Measurements from ENCODE around the gene DSCAML1.

Gene DSCAML1

DNA sequence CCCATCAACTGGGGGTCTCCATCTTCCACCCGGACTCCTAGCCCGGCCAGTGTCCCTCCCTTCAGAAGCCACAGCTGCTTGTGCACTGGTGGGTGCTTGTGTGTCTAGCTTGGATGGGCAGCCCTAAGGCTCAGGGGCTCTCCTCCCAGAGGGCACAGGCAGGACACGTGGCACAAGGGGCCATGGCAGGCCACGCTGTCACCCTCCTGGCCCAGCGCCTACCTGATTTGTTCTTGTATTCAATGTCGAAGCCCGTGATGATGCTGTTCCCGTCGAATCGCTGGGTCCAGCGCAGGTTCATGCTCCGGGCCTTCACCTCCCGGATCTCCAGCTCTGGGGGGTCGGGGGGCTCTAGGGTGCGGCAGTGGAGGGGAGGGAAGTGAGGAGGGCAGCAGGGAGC lies 316.8 kb downstream of the DSCAML1 start:
- no peak for DNase-seq

DNA sequence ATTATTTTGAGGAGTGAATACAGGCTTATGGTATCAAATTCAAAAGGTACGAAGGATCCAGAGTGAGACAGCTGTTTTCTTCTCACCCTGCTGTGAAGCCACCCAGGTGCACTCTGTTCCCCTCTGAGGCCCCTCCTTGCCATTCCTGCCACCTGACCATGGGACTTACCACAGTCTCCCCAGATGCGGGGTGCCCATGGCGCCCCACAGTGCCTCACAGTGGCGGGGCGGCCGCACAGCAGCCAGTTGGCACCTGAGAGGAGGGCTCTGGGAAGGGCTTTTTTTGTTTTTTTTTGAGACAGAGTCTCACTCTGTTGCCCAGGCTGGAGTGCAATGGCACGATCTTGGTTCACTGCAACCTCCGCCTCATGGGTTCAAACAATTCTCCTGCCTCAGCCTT lies 317.6 kb downstream of the DSCAML1 start:
- DNase-seq = no peak

DNA sequence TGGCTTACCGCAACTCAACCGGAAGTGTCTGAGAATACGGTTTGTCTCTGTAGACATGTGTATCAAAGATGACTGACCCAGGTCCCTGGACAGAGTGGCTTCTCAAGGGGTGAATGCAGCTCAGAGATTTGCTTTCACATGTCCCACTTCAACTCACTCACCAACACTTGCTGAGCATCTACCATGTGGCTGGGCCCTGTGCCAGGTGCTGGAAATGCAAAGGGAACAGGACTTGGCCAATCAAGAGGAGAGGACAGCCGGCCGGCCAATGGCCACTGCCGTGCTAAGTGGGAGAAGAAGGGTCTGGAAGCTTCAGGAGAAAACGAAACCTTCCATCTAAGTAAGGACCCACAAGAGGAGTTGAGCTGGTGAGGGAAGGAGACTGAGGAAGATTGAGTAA lies 318.1 kb downstream of the DSCAML1 start:
- no peak for DNase-seq

DNA sequence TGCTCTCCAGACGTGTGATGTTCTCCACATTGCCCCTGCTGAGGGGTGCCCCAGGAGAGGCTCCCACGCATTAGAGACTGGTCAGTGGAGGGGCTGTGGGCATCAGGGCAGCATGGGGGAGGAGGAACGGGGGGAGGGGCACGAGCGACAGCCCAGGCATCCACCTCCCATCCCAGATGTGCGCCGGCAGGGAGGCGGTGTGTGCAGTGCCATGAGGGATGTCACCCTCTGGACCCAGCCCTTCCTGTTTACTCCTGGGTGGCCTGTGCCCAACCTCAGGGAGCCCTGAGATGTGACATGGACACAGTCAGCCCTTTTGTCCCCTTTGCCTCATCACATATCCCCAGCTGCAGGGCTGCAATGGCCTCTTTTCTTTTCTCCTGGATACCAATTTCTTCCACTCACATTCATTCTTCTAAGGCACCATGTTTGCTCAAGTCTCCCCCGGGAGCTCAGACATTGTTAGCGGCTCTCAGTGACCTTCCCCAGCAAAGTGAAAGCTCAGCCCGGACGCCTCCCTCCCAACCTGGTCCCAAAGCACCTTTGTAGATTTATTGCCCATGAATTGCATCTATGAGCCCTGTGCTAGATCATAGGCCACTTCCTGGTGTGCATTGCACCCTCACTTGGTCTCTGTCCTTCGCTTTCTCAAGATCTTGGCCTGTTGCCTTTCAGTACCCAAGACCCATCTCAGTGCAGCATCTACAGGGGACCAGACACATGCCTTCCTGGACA lies 318.7 kb downstream of the DSCAML1 start:
- DNase-seq = no peak

DNA sequence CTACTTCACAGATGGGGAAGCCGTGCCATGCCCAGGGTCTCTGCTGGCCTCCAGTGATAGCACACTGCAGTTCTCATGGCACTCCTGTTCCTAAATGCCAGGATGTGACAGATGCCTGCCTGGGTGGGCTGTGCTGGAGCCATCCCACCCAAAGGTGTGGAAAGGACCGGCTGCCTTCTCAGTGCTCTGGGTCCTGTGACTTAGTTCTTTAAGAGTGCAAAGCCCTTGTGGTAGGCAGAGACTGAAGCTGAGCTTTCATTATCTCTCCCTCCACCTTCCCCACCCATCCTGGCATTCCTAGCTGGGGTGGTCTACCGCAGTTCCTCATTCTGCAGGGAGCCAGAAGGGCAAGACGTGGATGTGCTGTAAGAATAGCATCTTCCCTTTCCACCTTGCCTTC lies 319.3 kb downstream of the DSCAML1 start:
- no peak for DNase-seq

DNA sequence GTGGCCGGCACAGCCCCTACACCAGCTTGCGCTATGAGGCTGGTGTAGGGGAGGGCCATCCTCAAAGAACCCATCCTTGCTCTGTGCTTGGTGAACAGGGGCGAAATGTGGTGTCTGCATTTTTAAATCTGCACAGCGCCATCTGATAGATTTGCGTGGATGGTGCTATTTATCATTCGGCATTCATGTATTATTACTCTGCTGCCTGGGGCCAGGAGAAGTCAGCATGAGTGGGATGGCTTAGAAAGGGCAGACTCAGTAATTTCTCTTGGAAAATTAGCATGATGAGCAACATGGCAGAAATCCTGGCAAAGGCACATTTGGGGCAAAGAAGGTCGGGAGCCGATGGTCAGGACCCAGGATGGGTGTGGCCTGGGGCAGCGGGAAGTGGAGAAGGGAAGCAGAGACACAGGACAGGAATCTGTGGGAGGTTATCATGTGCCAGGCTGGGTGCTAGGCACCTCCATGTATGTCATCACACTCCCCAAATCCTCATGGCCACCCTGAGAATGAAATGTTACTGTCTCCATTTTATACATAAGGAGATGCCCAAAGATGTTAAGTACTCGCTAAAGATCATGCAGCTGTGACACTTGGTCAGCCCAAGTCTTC lies 320.4 kb downstream of the DSCAML1 start:
- DNase-seq = no peak

DNA sequence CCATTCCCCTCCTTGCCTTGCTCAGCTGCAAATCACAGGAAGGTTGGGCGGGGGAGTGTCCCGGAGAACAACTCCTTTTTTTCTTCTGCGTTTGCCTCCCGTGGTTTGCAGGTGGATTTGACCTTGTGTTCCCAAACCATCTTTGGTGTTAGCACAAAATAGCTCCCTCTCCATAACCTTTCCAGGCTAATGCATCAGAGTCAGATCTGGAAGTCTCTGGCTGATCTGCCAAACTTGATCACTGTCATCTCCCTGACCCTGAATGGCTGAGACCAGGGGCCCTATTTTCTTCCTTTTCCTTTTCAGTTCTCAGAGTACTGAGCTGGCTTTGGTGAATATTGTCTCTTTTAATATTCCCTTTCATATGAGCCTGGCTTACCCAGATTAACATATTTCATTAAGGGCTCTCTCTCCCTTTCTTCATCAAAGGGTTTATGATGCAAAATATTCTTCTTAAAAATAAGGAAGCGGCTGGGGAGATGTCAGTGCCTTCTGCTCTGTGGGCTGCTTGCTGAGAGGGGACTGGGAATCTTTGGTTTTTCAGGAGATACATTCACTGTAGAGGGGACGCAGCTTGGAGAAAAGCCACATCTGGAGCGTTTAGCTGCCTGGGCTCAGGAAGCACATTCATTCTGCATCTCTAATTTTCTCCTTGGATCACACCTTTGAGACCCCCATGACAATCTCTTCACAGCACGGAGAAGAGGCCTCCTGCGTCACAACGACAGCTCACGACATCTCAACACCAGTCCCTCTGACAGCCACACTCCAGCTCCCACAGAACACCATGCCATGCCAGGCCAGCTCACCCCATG lies 321.1 kb downstream of the DSCAML1 start:
- DNase-seq = no peak

DNA sequence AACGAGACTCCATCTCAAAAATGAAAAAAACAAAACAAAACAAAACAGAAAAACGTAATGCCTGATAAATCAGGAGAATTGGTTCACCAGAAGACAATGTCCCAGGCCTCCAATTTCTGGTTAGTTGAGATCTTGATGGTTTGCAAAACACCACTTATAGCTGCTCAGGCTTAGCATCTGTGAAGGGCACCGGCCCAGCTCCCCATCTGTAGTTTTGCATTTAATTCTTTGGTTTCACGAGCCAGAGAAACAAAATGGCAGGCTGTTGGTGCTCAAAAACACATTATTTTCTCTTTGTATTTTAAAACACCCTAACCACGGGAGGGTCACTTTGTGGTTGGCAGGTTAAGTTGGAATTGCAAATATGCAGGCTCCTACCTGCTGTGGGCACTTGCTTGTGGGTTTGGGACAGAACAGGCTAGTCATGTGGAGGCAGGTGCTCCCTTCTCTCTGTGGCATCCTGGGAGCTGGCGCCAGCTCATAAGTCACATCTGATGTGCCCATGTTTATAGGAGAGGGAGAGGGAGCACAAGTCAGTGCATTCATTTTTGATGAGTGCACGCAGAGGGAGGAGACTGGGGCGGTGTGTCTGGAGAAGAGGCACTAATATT lies 323.4 kb downstream of the DSCAML1 start:
- no peak for DNase-seq

DNA sequence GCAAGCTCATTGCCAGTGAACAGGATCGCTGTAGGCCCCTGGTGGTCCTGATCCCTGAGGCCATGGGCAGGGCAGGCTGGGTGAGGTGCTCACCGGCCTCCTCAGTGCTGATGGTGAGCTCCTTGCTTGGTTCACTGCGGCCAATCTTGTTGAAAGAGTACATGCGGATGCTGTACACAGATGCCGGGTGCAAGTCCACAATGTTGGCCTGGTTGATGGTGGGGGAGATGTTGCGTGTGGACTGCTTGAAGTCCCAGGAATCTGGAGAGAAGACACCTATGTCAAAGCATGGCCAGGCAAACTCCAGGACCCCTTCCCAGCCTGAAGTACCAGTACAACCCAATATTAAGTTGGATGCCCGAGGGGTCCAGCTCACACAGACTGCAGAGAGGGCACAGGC lies 325.2 kb downstream of the DSCAML1 start:
- DNase-seq = no peak

DNA sequence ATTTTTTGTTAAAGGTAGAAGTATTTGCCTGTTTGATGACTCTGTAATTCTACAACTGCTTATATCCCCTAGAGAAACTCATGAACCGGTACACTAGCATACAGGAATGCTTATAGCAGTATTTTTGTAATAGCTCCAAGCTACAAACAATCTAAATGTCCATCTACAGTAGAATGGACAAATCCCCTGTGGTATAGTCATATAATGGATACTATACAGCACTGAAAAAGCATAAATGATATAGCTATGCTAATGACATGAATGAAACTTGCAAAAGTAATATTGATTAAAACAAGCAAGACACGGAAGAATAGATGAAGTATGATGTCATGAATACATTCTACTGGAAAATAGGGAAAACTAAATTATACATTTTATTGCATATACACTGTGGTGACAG lies 326.4 kb downstream of the DSCAML1 start:
- no peak for DNase-seq

DNA sequence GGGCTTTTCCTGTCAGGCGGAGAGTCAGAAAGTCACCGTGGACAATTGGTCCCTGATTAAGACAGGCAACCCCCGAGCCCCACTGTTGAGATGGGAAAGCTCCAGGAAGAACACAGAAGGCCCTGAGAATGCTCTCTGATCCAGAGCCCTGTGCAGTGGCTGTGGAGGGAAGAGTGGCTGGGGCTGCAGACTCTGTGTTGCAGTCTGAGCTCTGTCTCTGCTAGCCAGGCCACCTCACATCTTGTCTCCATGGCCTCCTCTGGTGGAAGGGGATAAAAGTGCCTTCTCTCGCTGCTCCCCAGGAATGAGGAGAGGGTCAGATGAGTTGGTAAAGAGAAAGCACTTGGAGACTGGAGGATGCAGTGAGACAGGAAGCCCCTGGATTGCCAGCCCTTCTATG lies 328.1 kb downstream of the DSCAML1 start:
- DNase-seq = no peak

DNA sequence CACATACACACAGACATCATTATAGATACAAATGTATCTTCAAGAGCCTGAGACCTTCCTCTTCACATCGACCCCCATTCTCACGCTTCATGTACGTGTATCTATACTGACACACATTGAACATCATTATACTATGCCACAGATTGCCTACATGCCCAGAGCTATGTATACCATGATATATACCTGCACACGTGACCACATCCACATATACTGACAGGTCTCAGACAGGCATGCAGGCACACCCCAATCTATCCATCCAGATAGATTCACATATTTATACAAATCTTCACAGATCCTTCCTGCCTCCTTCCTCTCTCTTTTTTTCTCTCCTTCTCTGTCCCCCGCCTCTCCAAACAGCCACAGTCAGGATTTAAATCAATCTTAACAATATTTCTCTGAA lies 329.2 kb downstream of the DSCAML1 start:
- DNase-seq = no peak

DNA sequence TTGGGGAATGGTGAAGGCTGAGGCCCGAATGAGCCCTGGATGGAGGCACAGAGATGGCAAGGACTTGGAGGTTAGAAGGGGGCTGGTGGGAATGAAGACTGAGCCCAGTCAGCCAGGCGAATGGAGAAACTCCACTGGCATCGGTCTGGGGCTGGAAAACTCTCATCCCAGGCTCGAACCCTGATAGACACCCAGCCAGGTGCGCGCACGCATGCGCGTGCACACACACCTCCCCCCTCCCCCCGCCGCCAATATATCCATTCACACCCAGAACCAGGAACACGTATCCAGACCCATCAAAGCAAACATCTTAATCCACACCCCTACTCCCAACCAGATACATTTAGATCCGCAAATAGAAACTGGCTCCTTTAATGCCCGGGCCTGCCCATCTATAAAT lies 330.1 kb downstream of the DSCAML1 start:
- DNase-seq = no peak

DNA sequence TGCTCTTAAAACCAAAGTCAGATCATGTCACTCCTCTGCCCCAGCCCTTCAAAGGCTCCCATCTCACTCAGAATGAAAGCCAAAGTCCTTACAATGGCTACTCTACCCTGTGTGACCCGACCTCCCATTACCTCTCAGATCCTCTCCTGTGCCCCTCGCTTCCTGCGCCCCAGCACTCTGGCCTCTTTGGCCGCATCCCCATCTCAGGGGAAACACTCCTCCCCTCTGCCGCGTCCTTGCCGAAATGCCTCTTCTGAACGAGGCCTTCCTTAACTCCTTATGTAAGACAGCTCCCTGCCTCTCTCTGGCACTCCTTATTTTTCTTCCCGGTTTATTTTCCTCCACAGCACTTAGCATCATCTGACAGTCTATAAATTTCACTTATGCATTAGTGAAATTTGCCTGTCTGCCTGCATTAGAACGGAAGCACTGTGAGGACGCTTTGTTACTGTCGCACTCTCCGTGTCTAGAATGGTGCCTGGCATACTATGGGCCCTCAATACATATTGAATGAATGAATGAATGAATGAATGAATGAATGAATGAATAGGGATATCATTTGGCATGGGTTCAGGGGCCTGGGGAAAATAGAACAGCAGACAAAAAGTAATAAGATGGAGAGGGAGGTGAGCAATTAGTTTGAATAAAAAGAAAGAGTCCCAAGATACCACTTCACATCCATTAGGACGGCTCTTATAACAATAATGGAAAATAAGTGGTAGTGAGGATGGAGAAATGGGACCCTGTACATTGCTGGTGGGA lies 331.6 kb downstream of the DSCAML1 start:
- no peak for DNase-seq

DNA sequence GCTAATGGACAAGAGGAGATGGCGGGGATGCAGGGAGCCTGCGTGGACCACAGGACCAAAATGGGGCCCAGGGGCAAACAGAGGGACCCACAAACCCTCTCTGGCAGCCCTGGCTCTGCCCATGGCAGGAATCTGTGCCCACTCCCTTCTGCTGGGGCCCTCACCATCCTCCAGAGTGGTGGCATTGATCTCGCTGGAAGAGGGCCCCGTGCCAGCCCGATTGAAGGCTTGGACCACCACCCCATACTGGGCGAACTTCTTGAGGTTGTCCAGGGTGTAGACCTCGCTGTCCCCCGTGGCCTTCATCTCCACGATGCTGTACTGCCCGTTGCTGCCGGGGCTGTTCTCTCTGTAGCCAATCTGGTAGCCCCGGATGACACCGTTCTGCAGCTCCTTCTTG lies 332.2 kb downstream of the DSCAML1 start:
- no peak for DNase-seq

DNA sequence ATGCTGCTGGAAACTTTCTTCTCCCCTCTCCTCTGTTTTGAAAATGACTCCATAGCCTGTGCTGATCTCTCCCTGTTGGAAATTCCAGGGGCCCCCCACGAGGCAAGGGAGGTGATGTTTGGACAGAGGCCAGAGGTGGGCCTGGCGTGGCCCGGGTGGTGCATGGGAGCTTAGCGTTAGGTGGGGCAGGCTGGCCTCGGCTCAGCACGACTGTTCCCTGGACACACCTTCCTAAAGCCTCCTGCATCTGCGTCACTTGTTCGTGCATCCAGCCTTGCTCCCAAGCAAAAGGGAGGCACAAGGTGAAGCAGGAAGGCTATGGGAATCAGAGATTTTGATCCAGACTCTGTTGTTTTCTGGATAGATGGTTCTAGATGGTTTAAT lies 334.2 kb downstream of the DSCAML1 start:
- DNase-seq = no peak

DNA sequence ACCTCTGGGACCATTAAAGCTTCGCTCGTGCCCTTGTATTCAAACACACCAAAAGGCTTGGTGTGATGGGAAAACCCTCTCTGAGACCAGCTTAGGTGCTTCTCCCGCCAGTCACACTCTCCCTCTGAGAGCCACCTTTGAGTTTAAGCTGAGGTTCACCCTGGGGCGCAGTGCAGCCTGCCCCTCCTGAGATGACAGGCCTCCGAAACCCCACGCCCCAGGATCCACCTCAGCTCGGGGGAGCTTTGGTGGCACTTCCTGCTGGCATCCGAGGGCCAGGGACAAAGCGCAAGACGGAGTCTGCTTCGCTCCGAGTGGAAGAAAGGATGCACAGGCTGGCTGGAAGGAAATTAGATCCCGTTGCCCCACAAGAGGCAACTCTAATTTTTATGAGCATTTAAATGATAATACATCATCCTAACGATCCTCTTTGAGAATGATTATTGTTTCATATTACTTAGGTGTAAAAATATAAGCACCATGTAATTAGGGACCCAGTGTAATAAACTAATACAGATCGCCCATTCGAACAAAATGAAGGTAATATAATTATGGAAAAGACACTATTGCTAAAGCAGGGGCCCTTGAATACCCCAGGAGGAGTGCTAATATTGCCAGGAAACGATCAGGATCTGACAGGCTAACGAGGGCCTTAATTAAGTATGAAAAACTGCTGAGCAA lies 334.7 kb downstream of the DSCAML1 start:
- DNase-seq = no peak

DNA sequence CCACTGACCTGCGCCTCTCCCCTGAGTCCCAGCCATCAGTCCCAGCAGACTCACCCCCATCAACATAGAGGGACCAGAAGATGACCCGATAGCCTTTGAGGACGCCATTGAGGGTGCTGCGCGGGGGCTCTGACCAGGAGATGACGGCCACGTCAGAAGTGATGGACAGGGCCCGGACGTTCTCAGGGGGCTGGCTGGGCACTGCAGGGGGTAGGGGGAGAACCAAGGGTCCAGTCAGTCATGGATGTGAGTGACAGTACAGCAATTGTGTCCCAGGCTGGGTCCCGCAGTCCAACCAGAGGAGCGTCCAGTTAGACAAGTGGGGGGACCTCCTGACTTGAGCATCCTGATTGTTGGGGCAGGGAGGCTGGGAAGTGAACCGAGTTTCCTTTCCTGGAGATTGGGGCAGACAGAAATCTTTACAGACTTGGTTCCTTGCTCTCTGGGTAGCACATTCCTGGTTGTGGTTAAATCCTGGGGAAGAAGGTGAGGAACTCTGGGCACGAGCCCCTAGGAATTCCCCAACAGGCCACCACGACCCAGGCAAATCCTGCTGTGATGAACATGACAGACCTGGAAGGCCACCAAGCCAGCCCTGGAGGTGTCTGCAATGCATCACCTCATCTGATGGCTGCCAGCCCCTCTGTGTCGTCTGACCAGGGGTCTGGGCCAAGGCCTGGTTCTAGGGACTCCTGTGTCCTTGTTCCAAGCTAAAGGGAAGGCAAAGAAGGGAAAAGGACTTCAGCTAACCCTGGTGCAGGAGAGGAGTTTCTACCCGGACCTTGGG lies 335.4 kb downstream of the DSCAML1 start:
- DNase-seq = no peak

DNA sequence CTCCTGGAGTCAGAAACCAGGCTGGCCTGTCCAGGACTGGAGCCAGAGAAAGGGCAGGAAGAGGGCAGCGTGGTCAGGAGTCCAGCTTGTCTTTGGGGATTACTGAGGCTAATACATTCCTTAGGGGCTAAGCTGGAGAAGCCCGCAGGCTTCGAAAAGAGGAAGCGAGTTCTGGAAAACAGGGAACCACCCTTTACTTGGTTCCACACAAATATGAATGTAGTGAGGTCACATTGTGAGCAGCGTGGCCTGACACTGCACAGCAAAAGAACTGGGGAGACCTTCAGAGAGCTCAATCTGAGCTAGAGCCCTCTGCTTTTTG lies 337.1 kb downstream of the DSCAML1 start:
- DNase-seq = no peak

DNA sequence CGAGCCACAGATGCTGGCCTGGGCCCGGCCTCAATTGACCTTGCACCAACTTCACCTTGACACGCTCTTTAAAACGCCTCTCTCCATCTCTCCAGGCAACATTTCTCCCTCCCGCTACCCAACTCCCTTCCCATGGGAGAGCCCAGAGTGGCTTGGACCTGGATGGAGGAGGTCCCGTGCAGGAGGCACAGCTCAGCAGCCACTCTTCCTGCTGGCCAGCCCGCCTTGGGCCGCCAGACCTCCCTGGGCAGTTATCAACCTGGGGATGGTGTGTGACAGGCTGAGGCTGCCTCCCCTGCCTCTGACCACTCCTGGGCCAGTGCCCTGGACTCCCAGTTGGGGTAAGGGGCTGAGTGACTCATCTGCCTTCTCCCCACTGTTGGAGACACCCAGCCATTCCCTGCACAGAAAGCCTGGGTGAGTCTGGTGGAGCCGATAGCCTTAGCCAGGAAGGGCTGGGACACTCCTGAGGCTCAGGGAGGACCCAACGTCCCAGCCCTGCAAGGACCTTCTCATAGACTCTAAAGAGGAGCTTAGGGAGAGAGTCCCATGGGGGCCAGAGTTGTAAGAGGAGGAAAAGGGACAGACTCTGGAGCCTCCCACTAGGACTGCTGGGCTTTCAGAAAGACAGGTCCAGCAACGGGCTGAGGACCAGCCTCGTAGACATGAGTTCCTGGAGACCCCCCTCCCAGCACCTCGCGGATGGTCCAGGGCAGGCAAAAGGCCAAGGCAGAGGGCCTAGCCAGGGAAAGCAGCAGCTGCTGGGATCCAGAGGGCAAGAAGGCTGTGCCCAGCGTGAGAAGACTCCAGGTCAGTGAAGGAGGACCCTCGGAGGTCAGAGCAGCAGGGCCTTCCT lies 337.7 kb downstream of the DSCAML1 start:
- no peak for DNase-seq

Measured in CD4-positive, alpha-beta T cell treated with Interleukin-10 for 1 hour (primary cell).